CD4-positive, alpha-beta T cell treated with Interleukin-10 for 1 hour (primary cell): Measurements from ENCODE around the gene NPTX1.

Source experiments
- DNase-seq: peaks from one replicate; pipeline ENCODE4 v3.0.0-alpha.2; 2020

The NPTX1 gene

GRCh38 chr17:80457236-80457856, 19.1 kb downstream of the NPTX1 start:
- DNase-seq = no peak

DNA sequence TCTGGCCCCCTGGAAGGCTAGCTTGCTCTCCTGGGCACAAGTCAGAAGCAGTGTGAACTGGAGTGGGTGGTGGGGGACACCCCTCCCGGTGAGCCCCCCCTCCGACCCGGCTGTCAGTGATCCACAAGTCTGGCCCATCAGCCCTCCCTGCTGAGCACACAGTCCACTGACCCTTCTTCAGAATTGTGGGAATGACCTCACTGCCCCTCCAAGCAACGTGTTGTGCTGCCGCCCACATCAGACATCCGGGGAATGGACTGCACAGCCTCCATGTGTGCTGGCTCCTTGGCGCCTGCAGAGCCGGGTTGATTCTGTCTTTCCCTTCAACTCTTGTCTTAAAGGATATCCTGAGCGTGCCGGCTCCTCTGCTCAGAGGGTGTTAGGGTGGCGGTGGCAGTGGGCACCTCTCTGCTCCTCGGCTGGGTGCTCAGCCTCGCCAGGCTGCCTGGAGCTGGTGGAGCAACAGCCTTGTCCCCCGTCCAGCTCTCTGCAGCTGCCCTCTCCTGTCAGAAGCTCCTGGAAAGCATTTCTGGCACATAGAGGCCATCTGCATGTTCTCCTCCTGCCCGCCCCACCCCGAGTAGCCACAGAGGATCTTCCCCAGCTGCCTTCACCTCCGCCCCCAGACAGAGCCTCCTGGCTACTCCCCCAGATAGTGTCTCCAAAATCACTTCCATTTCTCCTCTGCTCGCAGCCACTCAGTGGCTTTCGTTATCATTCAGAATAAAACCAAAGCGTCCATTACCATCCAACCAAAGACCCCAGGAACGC, 19.8 kb downstream of the NPTX1 start:
- no peak for DNase-seq

DNA sequence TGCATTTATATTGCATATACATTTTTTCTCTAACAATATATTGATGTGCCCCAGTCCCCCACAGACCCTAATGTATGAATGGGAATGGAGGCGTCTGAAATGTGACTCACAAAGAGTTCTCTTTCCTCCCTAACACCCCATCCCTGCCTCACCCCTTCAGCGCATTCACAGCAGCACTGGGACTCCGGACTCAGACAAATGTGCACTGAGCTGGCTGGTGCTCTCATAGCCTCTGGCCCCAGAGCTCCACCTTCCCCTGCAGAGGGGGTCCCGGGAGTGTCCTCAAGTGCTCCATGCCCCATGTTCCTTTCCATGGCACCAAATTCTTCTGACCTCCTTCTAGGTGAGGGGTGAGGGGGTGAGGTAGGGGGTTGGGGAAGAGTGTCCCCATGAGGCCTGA, 20.6 kb downstream of the NPTX1 start:
- no peak for DNase-seq

- DNase-seq = peak; percentile 55
Measured at GRCh38 chr17:80455336-80455710, 21.1 kb downstream of the NPTX1 start.

DNA sequence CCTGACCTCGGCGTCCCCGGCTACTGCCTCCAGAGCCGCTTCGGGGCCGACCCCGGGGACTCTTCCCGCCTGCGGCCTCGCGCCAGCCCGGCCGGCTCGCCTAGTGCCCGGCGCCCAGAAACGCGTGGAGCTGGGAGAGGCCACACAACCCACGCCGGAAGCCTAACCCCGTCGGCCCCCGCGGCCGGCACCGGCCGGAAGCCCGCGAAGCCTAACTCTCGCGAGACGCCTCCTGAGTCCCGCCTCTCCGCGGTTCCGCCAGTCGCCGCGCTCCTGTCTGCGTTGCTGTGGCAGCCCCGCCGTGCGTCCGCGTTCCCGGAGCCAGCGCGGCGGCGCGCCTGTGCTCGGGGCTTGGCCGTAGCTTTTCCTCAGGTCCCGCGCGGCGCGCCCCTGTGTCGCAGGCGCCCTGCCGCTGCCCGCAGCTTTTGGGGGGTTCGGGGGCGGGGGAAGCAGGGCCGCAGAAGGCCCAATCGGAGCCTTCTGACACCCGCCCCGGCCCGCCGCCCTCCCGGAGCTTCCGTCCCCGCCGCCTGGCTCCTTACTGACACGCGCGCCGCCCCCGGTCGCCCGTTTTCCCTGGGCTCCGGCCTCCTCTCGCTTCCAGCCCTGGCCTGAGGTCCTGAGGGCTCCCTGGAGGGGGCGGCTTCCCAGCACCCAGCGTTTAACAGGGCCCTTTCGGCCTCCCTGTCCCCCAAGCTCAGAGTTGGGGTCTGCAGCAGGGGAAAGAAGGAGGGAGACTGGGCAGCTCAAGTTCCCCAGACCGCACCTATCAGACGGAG, 21.7 kb downstream of the NPTX1 start:
- peak; percentile 95 for DNase-seq

GRCh38 chr17:80453998-80454556, 22.3 kb downstream of the NPTX1 start:
- no peak for DNase-seq

- no peak for DNase-seq
Measured at GRCh38 chr17:80453126-80453997, 23.0 kb downstream of the NPTX1 start.

- DNase-seq = no peak
Measured at GRCh38 chr17:80452173-80452915, 24.1 kb downstream of the NPTX1 start.

- no peak for DNase-seq
Measured at GRCh38 chr17:80451104-80451775, 25.2 kb downstream of the NPTX1 start.

DNA sequence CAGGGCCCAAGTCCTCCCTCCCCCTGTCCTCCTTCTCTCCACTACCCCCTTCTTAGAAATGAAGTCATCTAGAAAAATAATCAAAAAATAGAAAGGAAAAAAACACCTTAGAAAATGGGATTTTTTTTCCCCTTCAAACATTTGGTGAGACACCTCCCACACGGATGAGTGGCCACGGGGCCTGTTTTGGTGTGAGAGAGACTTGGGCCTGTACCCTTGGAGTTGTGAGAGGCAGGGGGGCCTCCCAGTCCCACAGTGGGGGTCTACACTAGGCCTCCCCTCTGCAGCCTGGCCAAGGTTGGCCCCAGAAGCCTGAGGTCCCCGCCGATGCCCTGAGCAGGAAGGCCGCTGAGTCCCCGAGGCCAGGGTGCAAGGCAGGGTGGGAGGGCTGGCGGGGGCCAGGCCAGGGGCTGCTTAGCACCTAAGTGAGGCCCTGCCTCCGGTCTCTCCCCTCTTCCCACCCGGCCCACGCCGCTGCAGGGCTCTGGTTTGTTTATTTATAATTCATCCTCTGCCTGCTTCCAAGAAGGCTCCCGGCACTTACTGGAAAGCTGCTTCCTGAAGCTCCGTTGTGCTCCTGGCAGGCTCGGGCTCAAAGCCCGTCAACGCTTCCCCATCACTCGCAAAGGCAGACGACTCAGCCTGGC, 26.4 kb downstream of the NPTX1 start:
- no peak for DNase-seq

- DNase-seq = no peak
Measured at GRCh38 chr17:80449194-80449929, 27.0 kb downstream of the NPTX1 start.

GRCh38 chr17:80447790-80448189, 28.6 kb downstream of the NPTX1 start:
- no peak for DNase-seq

- DNase-seq = no peak
Measured at GRCh38 chr17:80446645-80447405, 29.6 kb downstream of the NPTX1 start.

DNA sequence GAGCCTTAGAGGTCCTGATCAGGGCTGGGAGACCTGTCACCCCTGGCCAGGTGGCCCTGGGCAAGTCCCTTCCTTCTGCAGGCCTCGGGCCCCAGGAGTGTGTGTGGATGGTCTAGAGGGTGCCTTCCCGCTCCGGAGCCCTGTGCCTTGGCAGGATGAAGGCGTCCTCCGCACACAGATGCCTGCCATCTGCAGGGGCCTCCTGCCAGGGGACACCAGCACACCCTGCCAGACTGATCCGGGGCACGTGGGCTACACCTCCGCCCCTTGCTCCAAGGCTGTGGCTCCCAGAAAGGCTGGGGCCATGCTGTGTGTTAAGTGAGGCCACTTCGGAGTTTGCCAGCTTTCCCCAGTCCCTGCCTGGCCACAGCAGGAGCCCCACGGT, 30.7 kb downstream of the NPTX1 start:
- no peak for DNase-seq

GRCh38 chr17:80445007-80445725, 31.2 kb downstream of the NPTX1 start:
- no peak for DNase-seq

DNA sequence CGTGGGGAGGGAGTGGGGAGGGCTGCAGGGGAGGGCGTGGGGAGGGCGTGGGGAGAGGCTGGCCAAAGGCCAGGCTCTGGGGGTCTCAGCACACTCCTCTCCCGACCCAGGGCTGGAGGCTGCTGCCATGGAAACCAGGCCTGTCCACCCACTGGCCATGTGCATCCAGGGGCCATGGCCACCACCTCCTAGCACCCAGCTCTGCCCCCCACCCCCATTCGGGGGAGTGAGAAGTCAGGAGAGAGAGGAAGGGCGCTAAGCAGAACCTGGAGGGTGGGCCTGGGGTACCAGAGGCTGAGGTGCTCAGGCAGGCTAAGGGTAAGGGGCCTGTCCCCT, 31.8 kb downstream of the NPTX1 start:
- DNase-seq = no peak

DNA sequence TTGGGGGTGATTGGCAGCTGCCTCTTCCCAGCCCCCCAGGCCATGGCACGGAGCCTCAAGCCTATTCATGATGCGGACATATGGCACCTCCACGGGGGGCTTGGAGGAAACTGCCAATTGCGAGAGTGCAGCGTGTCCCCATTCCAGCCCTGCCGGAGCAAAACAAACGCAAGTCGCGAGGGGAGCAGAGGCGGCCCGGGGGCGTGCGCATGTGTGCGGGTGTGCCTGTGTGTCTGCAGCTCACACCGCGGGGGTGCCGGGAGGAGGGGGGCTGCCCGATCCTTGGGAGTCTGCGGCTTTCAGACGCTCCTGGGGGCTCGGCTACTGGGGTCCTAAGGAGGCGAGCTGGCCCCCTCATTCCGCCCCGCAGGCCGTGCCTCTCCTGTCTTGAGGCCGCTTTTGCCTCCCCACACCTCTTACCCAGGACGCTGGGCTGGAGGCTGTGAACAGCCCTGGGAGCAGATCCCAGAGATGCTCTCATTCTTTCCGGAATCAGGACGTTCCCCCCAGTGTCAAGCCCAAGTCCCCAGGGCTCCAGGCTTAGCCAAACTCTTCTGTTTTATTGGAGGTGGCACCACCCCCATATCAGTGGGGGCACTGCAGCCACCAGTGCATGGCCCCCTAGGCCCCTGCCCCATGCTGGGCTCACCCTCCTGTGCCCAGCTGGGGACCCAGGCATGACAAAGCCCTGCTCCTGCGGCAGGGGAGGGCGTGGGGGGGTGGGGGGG, 32.3 kb downstream of the NPTX1 start:
- DNase-seq = no peak

DNA sequence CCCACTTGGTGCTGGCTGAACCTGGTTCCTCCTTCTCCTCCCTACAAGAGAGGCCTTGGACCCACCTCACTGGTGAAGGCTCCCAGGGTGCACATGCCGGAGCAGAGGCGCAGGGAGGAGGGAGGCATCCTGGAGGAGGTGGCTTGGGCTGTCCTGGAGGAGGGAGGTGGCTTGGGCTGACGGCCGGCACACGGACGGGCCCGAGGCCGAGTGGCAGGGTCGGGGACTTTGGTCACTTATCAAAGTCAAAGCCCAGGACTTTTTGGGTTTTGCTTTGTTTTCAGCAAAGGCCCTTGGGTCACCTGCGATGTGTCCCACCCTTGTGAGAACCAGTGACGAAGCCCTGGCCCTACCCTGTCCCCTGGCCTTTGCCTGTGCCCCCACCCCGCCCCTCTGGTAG, 32.9 kb downstream of the NPTX1 start:
- no peak for DNase-seq
